Neural cell (in vitro differentiated cells): ENCODE measurements around the gene DNM2. TPM values are rescaled to one million over a fixed set of nuclear protein-coding genes. Genes with fewer than 3 reads are reported as not detected.

Experiments
- H2AFZ ChIP-seq: fragments of 200-600, 300-800 bp; sonication (generic), shearing (Covaris generic); 2 replicates; pipeline ENCODE4 v1.6.0; 2014; ENCODE audit warnings: low read depth, mild to moderate bottlenecking, antibody characterized with exemption, low read length, moderate library complexity
- H3F3A ChIP-seq: fragments of 200-600 bp; shearing (Covaris generic); 2 replicates; pipeline ENCODE4 v1.6.1; 2016; ENCODE audit warnings: mild to moderate bottlenecking, moderate library complexity, mixed read lengths, antibody characterized with exemption, low read length; ENCODE audit not compliant: insufficient read depth, poor library complexity, severe bottlenecking
- H3K27ac ChIP-seq: fragments of 200-600, 300-800 bp; sonication (generic), shearing (Covaris generic); 2 replicates; pipeline ENCODE4 v1.5.1; 2014; ENCODE audit warnings: mild to moderate bottlenecking, low read length, moderate library complexity
- H3K27me3 ChIP-seq: fragments of 300-800, 200-600 bp; sonication (generic), shearing (Covaris generic); 2 replicates; pipeline ENCODE4 v1.6.0; 2014; ENCODE audit warnings: mild to moderate bottlenecking, low read depth, low read length, moderate library complexity; ENCODE audit not compliant: insufficient read depth
- H3K36me3 ChIP-seq: fragments of 300-800, 200-600 bp; sonication (generic), shearing (Covaris generic); 2 replicates; pipeline ENCODE4 v1.5.1; 2014; ENCODE audit warnings: mild to moderate bottlenecking, antibody characterized with exemption, low read length, moderate library complexity; ENCODE audit not compliant: insufficient read depth
- H3K4me2 ChIP-seq: fragments of 300-800, 200-600 bp; sonication (generic), shearing (Covaris generic); 2 replicates; pipeline ENCODE4 v1.6.0; 2014; ENCODE audit warnings: mild to moderate bottlenecking, low read length
- H3K4me3 ChIP-seq: fragments of 300-800, 200-600 bp; sonication (generic), shearing (Covaris generic); 2 replicates; pipeline ENCODE4 v1.5.1; 2014; ENCODE audit warnings: mild to moderate bottlenecking, low read length, moderate library complexity
- H3K79me2 ChIP-seq: fragments of 200-600 bp; shearing (Covaris generic); replicated peaks from 2 replicates; pipeline ENCODE4 v1.6.0; 2014; ENCODE audit warnings: mild to moderate bottlenecking, low read length, moderate library complexity; ENCODE audit not compliant: insufficient read depth
- H3K9ac ChIP-seq: fragments of 300-800, 200-600 bp; sonication (generic), shearing (Covaris generic); 2 replicates; pipeline ENCODE4 v1.6.1; 2016; ENCODE audit warnings: mild to moderate bottlenecking, low read length, mixed read lengths
- H3K9me2 ChIP-seq: fragments of 200-600 bp; shearing (Covaris generic); 2 replicates; pipeline ENCODE4 v1.6.1; 2016; ENCODE audit warnings: mild to moderate bottlenecking, low read length, mixed read lengths; ENCODE audit not compliant: insufficient read depth
- H3K9me3 ChIP-seq: fragments of 200-600, 300-800 bp; sonication (generic), shearing (Covaris generic); 2 replicates; pipeline ENCODE4 v1.6.1; 2016; ENCODE audit warnings: mild to moderate bottlenecking, mixed run types, low read length, moderate library complexity, mixed read lengths
- H4K20me1 ChIP-seq: fragments of 200-600 bp; shearing (Covaris generic); 2 replicates; pipeline ENCODE4 v1.6.1; 2016; ENCODE audit warnings: mild to moderate bottlenecking, mixed run types; ENCODE audit not compliant: insufficient read depth
- CTCF ChIP-seq: fragments of 450-650 bp; IDR thresholded peaks from 2 replicates; pipeline ENCODE4 v1.5.1; 2014; ENCODE audit warnings: antibody characterized with exemption, mild to moderate bottlenecking, moderate library complexity; ENCODE audit not compliant: poor library complexity, severe bottlenecking
- EP300 ChIP-seq: fragments of 450-650 bp; conservative IDR thresholded peaks from 2 replicates; pipeline ENCODE4 v1.6.1; 2014; ENCODE audit warnings: antibody characterized with exemption, mild to moderate bottlenecking, moderate library complexity; ENCODE audit not compliant: poor library complexity, severe bottlenecking
- EZH2 ChIP-seq: fragments of 200-600, 300-800 bp; shearing (Covaris generic), sonication (generic); IDR thresholded peaks from 2 replicates; pipeline ENCODE4 v1.6.1; 2014; ENCODE audit warnings: antibody characterized with exemption, low read length, borderline replicate concordance, mild to moderate bottlenecking; ENCODE audit not compliant: insufficient read depth, poor library complexity, severe bottlenecking
- MXI1 ChIP-seq: fragments of 450-650 bp; conservative IDR thresholded peaks from 2 replicates; pipeline ENCODE4 v1.6.1; 2014; ENCODE audit warnings: antibody characterized with exemption, mild to moderate bottlenecking; ENCODE audit not compliant: poor library complexity, severe bottlenecking
- POLR2AphosphoS5 ChIP-seq: IDR thresholded peaks from 2 replicates; pipeline ENCODE4 v1.6.1; 2012
- RAD21 ChIP-seq: fragments of 450-650 bp; conservative IDR thresholded peaks from 2 replicates; pipeline ENCODE4 v1.6.1; 2014; ENCODE audit warnings: antibody characterized with exemption, mild to moderate bottlenecking, moderate library complexity
- REST ChIP-seq: IDR thresholded peaks from 2 replicates; pipeline ENCODE4 v1.6.1; 2012; ENCODE audit warnings: borderline replicate concordance
- SMC3 ChIP-seq: fragments of 450-650 bp; conservative IDR thresholded peaks from 2 replicates; pipeline ENCODE4 v1.6.1; 2014; ENCODE audit warnings: antibody characterized with exemption, mild to moderate bottlenecking, moderate library complexity; ENCODE audit not compliant: poor library complexity
- TAF1 ChIP-seq: IDR thresholded peaks from 2 replicates; pipeline ENCODE4 v1.6.1; 2012; ENCODE audit warnings: low read depth
- polyA plus RNA-seq: library from polyadenylated mRNA; depleted of rRNA; stranded (reverse); fragments of >200 nt; gene quantifications from 2 replicates; pipeline ENCODE4 v1.2.3, GENCODE V29; 2014

DNM2 gene
- polyA plus RNA-seq, 1 donor from 2014 or later: 31.4 TPM

- Histone ChIP-seq H4K20me1 (no peaks in the 10 kb centered on the region), H3K9me2 (no peaks in the 10 kb centered on the region), H3K27ac (no peak overlapping the region), H3K9ac (no peak overlapping the region), H3K4me2 (no peak overlapping the region), H3K36me3 (no peaks in the 10 kb centered on the region), H3K4me3 (no peak overlapping the region), H3F3A (no peaks in the 10 kb centered on the region), H3K79me2 (no peaks in the 10 kb centered on the region), H3K9me3 (no peaks in the 10 kb centered on the region), H2AFZ (no peak overlapping the region), H3K27me3 (no peaks in the 10 kb centered on the region)
- TF ChIP-seq POLR2AphosphoS5 (no peak), RAD21 (no peak), REST (no peak), CTCF (no peak), EZH2 (no peak), SMC3 (no peak), TAF1 (no peak), EP300 (no peak), MXI1 (no peak)
Observed at GRCh38 chr19:10796653-10797052, 78.8 kb downstream of the DNM2 start.

GRCh38 chr19:10797078-10797477 lies 79.2 kb downstream of the DNM2 start:
- no peaks in the 10 kb centered on the region for H3K9me3 ChIP-seq
- H3K27ac ChIP-seq: no peak overlapping the region
- no peak overlapping the region for H3K4me2 ChIP-seq
- H3K9me2 ChIP-seq: no peaks in the 10 kb centered on the region
- no peak overlapping the region for H3K4me3 ChIP-seq
- no peaks in the 10 kb centered on the region for H3F3A ChIP-seq
- H3K79me2 ChIP-seq: no peaks in the 10 kb centered on the region
- no peaks in the 10 kb centered on the region for H3K36me3 ChIP-seq
- no peaks in the 10 kb centered on the region for H3K27me3 ChIP-seq
- no peak overlapping the region for H2AFZ ChIP-seq
- H4K20me1 ChIP-seq: no peaks in the 10 kb centered on the region
- no peak overlapping the region for H3K9ac ChIP-seq
- TF ChIP-seq SMC3 (no peak), RAD21 (no peak), CTCF (no peak), MXI1 (no peak), REST (no peak), EP300 (no peak), EZH2 (no peak), POLR2AphosphoS5 (no peak), TAF1 (no peak)
